Measurements from ENCODE around the gene CUX1. TPM values are rescaled to one million over a fixed set of nuclear protein-coding genes. Genes with fewer than 3 reads are reported as not detected.
A peak's percentile ranks its signal among the peaks of the same experiment; 100 is the strongest.
"Not testable (repeated sequence)": the region's sequence is repeated elsewhere in the genome, so short reads cannot be mapped to it uniquely, and the experiment has no call there.

The CUX1 gene
- total RNA-seq, 1 donor from 2014 or later: 56.5 TPM

DNA sequence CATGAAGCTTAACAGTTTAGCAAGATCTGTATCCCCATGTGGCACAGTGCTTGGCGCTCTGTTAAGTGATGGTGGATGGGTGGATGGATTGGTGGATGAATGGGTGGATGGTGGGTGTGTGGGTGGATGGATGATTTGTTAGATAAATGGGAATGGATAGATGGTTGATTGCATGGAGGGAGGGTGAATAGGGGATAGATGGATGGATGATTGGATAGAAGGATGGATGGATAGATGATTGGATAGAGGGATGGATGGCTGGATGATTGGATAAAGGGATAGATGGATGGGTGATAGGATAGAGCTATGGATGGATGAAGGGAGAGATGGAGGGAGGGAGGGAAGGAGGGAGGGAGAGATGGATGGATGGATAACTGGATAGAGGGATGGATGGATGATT, 229.7 kb downstream of the CUX1 start:
- Mint-ChIP-seq H3K27me3 (ENCODE audit: unreplicated experiment) (peaks cover 4% of the 10 kb centered on the region), H3K27ac (ENCODE audit: unreplicated experiment) (no peak overlapping the region), H3K9me3 (ENCODE audit: unreplicated experiment) (peaks cover 5% of the 10 kb centered on the region), H3K4me1 (ENCODE audit: low read depth, unreplicated experiment) (peaks cover 17% of the 10 kb centered on the region), H3K36me3 (ENCODE audit: unreplicated experiment) (no peaks in the 10 kb centered on the region), H3K4me3 (ENCODE audit: unreplicated experiment) (no peak overlapping the region)
- DNase-seq: no peak
- TF ChIP-seq, protein P1, sequence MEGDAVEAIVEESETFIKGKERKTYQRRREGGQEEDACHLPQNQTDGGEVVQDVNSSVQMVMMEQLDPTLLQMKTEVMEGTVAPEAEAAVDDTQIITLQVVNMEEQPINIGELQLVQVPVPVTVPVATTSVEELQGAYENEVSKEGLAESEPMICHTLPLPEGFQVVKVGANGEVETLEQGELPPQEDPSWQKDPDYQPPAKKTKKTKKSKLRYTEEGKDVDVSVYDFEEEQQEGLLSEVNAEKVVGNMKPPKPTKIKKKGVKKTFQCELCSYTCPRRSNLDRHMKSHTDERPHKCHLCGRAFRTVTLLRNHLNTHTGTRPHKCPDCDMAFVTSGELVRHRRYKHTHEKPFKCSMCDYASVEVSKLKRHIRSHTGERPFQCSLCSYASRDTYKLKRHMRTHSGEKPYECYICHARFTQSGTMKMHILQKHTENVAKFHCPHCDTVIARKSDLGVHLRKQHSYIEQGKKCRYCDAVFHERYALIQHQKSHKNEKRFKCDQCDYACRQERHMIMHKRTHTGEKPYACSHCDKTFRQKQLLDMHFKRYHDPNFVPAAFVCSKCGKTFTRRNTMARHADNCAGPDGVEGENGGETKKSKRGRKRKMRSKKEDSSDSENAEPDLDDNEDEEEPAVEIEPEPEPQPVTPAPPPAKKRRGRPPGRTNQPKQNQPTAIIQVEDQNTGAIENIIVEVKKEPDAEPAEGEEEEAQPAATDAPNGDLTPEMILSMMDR (IDR thresholded peaks at IDR 0.05; ENCODE audit: partially characterized antibody, unreplicated experiment): no peak

DNA sequence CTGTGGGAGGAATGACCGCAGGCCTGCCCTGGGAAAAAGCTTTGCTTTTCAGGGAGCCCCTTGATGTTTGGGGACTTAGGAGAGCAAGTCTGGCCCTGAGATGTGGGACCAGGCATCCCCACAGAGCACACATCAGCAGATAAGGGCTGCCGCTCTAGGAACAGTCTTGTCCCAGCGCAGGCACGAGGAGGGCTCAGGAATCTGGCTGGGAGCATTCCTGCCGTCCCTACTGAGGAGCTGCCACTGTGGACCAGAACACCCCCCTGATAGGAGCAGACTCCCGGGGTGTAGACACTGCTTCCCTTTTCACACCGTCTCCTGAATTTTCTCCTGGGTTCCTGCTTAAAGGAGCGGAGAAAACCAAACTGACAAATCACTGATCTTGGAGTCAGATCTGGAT, 232.3 kb downstream of the CUX1 start:
- peaks cover 3% of the 10 kb centered on the region for H3K9me3 Mint-ChIP-seq (ENCODE audit: unreplicated experiment)
- peaks cover 16% of the 10 kb centered on the region for H3K4me1 Mint-ChIP-seq (ENCODE audit: low read depth, unreplicated experiment)
- TF ChIP-seq, protein P1 (IDR thresholded peaks at IDR 0.05; ENCODE audit: partially characterized antibody, unreplicated experiment): no peak
- no peak for DNase-seq
- H3K4me3 Mint-ChIP-seq (ENCODE audit: unreplicated experiment): no peak overlapping the region
- peaks cover 10% of the 10 kb centered on the region for H3K36me3 Mint-ChIP-seq (ENCODE audit: unreplicated experiment)
- H3K27ac Mint-ChIP-seq (ENCODE audit: unreplicated experiment): no peak overlapping the region
- H3K27me3 Mint-ChIP-seq (ENCODE audit: unreplicated experiment): peaks cover 4% of the 10 kb centered on the region

DNA sequence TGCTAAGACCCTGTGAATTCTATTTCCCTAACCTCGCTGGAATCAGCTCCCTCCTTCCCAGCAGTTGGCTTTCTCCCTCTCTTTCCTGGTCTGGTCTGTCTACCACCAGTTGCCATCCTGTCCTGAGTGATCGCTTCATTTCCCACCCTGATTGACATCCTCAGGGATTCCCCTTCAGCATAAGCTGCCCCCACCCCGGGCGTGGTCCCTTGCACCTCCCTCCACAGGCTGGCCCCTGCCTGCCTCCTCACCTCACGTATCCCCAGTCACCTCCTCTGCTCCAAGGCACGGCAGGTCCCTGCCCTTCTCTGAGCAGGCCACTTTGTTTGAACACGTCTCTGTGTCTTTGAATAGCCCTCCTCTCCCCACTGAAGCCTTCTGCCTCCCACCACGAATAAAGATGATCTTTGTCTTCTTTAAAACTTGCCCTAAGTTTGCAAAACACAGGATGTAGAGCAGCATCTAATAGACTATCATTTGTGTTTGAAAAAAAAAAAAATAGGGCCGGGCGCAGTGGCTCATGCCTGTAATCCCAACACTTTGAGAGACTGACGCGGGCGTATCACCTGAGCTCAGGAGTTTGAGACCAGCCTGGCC, 233.5 kb downstream of the CUX1 start:
- H3K4me3 Mint-ChIP-seq (ENCODE audit: unreplicated experiment): no peak overlapping the region
- peaks cover 4% of the 10 kb centered on the region for H3K9me3 Mint-ChIP-seq (ENCODE audit: unreplicated experiment)
- DNase-seq: no peak
- H3K36me3 Mint-ChIP-seq (ENCODE audit: unreplicated experiment): peaks cover 16% of the 10 kb centered on the region
- peaks cover 13% of the 10 kb centered on the region for H3K4me1 Mint-ChIP-seq (ENCODE audit: low read depth, unreplicated experiment)
- peaks cover 4% of the 10 kb centered on the region for H3K27me3 Mint-ChIP-seq (ENCODE audit: unreplicated experiment)
- H3K27ac Mint-ChIP-seq (ENCODE audit: unreplicated experiment): peak overlapping the region; percentile 29
- TF ChIP-seq, protein P1 (IDR thresholded peaks at IDR 0.05; ENCODE audit: partially characterized antibody, unreplicated experiment): no peak

DNA sequence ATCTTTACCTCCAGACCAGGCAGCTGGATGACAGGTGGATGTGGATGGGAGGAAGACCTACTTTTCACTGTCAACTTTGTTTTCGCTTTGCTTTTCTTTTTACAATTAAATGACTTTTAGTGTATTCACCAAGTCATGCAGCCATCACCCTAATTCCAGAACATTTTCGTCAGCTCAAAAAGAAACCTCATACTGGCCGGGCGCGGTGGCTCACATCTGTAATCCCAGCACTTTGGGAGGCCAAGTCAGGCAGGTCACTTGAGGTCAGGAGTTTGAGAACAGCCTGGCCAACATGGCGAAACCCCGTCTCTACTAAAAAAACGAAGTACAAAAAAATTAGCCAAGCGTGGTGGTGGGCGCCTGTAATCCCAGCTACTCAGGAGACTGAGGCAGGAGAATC, 234.3 kb downstream of the CUX1 start:
- not testable (repeated sequence) for H3K4me3 Mint-ChIP-seq (ENCODE audit: unreplicated experiment); H3K27me3 Mint-ChIP-seq (ENCODE audit: unreplicated experiment); H3K9me3 Mint-ChIP-seq (ENCODE audit: unreplicated experiment); DNase-seq; H3K27ac Mint-ChIP-seq (ENCODE audit: unreplicated experiment)
- H3K36me3 Mint-ChIP-seq (ENCODE audit: unreplicated experiment): peaks cover 19% of the 10 kb centered on the region
- peaks cover 13% of the 10 kb centered on the region for H3K4me1 Mint-ChIP-seq (ENCODE audit: low read depth, unreplicated experiment)

DNA sequence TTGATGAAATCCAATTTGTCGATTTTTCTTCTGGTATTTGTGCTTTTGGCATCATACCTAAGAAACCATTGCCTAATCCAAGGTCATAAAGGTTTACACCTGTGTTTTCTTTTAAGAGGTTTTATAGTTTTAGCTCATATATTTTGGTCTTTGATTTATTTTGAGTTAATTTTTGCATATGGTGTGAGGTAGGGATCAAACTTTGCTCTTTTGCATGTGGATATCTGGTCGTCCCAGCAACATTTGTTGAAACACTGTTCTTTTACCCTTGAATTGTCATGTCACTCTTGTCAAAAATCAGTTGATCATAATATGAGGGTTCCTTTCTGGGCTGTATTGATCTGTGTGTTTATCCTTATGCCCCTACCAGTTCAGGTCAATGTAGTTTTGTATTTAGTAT, 236.7 kb downstream of the CUX1 start:
- DNase-seq: no peak
- Mint-ChIP-seq H3K36me3 (ENCODE audit: unreplicated experiment) (peaks cover 19% of the 10 kb centered on the region), H3K4me1 (ENCODE audit: low read depth, unreplicated experiment) (peaks cover 6% of the 10 kb centered on the region), H3K27ac (ENCODE audit: unreplicated experiment) (no peak overlapping the region), H3K4me3 (ENCODE audit: unreplicated experiment) (no peak overlapping the region), H3K27me3 (ENCODE audit: unreplicated experiment) (peaks cover 2% of the 10 kb centered on the region), H3K9me3 (ENCODE audit: unreplicated experiment) (peaks cover 5% of the 10 kb centered on the region)
- TF ChIP-seq, protein P1 (IDR thresholded peaks at IDR 0.05; ENCODE audit: partially characterized antibody, unreplicated experiment): no peak
